T47D (cell line): ENCODE results near the gene GGACT.
"Not testable (repeated sequence)": the region's sequence is repeated elsewhere in the genome, so short reads cannot be mapped to it uniquely, and the experiment has no call there.

Source experiments
- DNase-seq, 2 experiments: peaks; one replicate each; pipeline versions ENCODE4 v3.0.0 to v3.0.0-alpha.2; 2011 to 2012; ENCODE audit warnings: low read depth in 1 of 2, low spot score in 1 of 2
- JUND ChIP-seq: IDR thresholded peaks from 2 replicates; pipeline ENCODE4 v1.6.1; 2012; ENCODE audit warnings: low read depth
- in situ Hi-C: cut with HindIII; loops from 2 replicates; pipeline ENCODE4 v1.10.0; 2016; ENCODE audit warnings: low sequenced_read_pairs, low pct_unique_long_range_greater_than_20kb

Gene GGACT

GRCh38 chr13:100594255-100594654 is 5.7 kb upstream of the GGACT start:
- in situ Hi-C loops, result no loop called here
- no peak for TF ChIP-seq JUND
- DNase-seq, result no peak

- no peak for TF ChIP-seq JUND
- no peak for DNase-seq
- in situ Hi-C loops, result no loop called here
Observed at GRCh38 chr13:100589178-100589725, 663 bp upstream of the GGACT start.

GRCh38 chr13:100584896-100585295 is 3.7 kb downstream of the GGACT start:
- no peak for TF ChIP-seq JUND
- in situ Hi-C loops, result no loop called here
- DNase-seq, result no peak

GRCh38 chr13:100581504-100581903 is 7.1 kb downstream of the GGACT start:
- in situ Hi-C loops, result no loop called here
- TF ChIP-seq JUND, result no peak
- DNase-seq, result no peak

GRCh38 chr13:100581030-100581429 is 7.6 kb downstream of the GGACT start:
- no peak for DNase-seq
- no peak for TF ChIP-seq JUND
- in situ Hi-C loops, result no loop called here

GRCh38 chr13:100580045-100580444 is 8.5 kb downstream of the GGACT start:
- in situ Hi-C loops, result no loop called here
- no peak for DNase-seq
- TF ChIP-seq JUND, result no peak

GRCh38 chr13:100577239-100577638 is 11.3 kb downstream of the GGACT start:
- DNase-seq, in situ Hi-C loops: not testable (repeated sequence)

GRCh38 chr13:100573121-100573520 is 15.5 kb downstream of the GGACT start:
- no peak for TF ChIP-seq JUND
- DNase-seq, result peak; percentile 35 to 85
- in situ Hi-C loops, result no loop called here

GRCh38 chr13:100566543-100566942 is 22.0 kb downstream of the GGACT start:
- no peak for TF ChIP-seq JUND
- DNase-seq, result no peak
- in situ Hi-C loops, result no loop called here

GRCh38 chr13:100565286-100565685 is 23.3 kb downstream of the GGACT start:
- TF ChIP-seq JUND, result no peak
- no peak for DNase-seq
- in situ Hi-C loops, result no loop called here

GRCh38 chr13:100564444-100565223 is 24.0 kb downstream of the GGACT start:
- no peak for TF ChIP-seq JUND
- no peak for DNase-seq
- in situ Hi-C loops, result no loop called here

GRCh38 chr13:100563779-100564178 is 24.8 kb downstream of the GGACT start:
- in situ Hi-C loops, result no loop called here
- TF ChIP-seq JUND, result no peak
- no peak for DNase-seq

- TF ChIP-seq JUND, result no peak
- in situ Hi-C loops, result no loop called here
- no peak for DNase-seq
Observed at GRCh38 chr13:100561599-100562204, 26.9 kb downstream of the GGACT start.
